IPS-18c (cell line): ENCODE results near the gene POU3F1.

Experiments used
- H3K4me3 ChIP-seq: 2 replicates; pipeline ENCODE4 v1.7.0; 2013; ENCODE audit warnings: low read depth, mild to moderate bottlenecking, low read length, moderate library complexity; ENCODE audit not compliant: insufficient read depth
- H3K9me3 ChIP-seq: one replicate; pipeline ENCODE4 v1.6.1; 2013; ENCODE audit warnings: mild to moderate bottlenecking, low read length, moderate library complexity; ENCODE audit not compliant: control insufficient read depth, insufficient read depth

The POU3F1 gene

GRCh38 chr1:38000529-38001455 lies 45.8 kb downstream of the POU3F1 start:
- Histone ChIP-seq H3K4me3 (0 out of 2 replicates have a peak overlapping the region, but pooled peaks have one; percentile 0), H3K9me3 (peaks cover 2% of the 10 kb centered on the region)

- H3K4me3 ChIP-seq = 0 out of 2 replicates have a peak overlapping the region, but pooled peaks have one; percentile 16
Observed at GRCh38 chr1:38000233-38000528, 46.4 kb downstream of the POU3F1 start.

GRCh38 chr1:37999430-38000232 lies 47.0 kb downstream of the POU3F1 start:
- Histone ChIP-seq H3K9me3 (peaks cover under 1% of the 10 kb centered on the region), H3K4me3 (peak overlapping the region; percentile 16; the same call in 1 of the 2 replicates)

More at GRCh38 chr1:38000233-38000528, 46.4 kb downstream of the POU3F1 start:
- H3K9me3 ChIP-seq = peaks cover 2% of the 10 kb centered on the region

- Histone ChIP-seq H3K4me3 (no peak overlapping the region), H3K9me3 (no peaks in the 10 kb centered on the region)
Observed at GRCh38 chr1:37998913-37999429, 47.6 kb downstream of the POU3F1 start.

- no peak overlapping the region for H3K4me3 ChIP-seq
- H3K9me3 ChIP-seq = no peaks in the 10 kb centered on the region
Observed at GRCh38 chr1:37998089-37998808, 48.3 kb downstream of the POU3F1 start.

- no peaks in the 10 kb centered on the region for H3K9me3 ChIP-seq
- H3K4me3 ChIP-seq = no peak overlapping the region
Observed at GRCh38 chr1:37997256-37998088, 49.1 kb downstream of the POU3F1 start.

- Histone ChIP-seq H3K9me3 (no peaks in the 10 kb centered on the region), H3K4me3 (peak overlapping the region; percentile 65)
Observed at GRCh38 chr1:37995751-37996345, 50.7 kb downstream of the POU3F1 start.

GRCh38 chr1:37994886-37995566 lies 51.6 kb downstream of the POU3F1 start:
- no peaks in the 10 kb centered on the region for H3K9me3 ChIP-seq
- H3K4me3 ChIP-seq = peak overlapping the region; percentile 65; the same call in 1 of the 2 replicates
